Activated T-helper 1 cell treated with anti-CD3 and anti-CD28 coated beads, Interleukin-12 subunit alpha, Interleukin-12 subunit beta, Interleukin-2, Interleukin-4 antibody, amounts not matched to agents 30 ng/mL and 10 ng/mL and 1 ng/mL, durations not matched to agents 14 hours and 24 hours and 36 hours (primary cell): ENCODE measurements around the gene EP400. TPM values are rescaled to one million over a fixed set of nuclear protein-coding genes. Genes with fewer than 3 reads are reported as not detected.

ENCODE experiments used
- DNase-seq: peaks from one replicate; pipeline ENCODE4 v3.0.0; 2021; ENCODE audit warnings: low spot score
- H3K27ac Mint-ChIP-seq: one replicate; pipeline ENCODE4 v1.8.0; 2021; ENCODE audit warnings: mild to moderate bottlenecking, mixed read lengths
- H3K27me3 Mint-ChIP-seq: one replicate; pipeline ENCODE4 v1.8.0; 2022; ENCODE audit warnings: mild to moderate bottlenecking, moderate library complexity, mixed read lengths; ENCODE audit not compliant: insufficient read depth
- H3K36me3 Mint-ChIP-seq: one replicate; pipeline ENCODE4 v1.8.0; 2021; ENCODE audit warnings: low read depth, mixed read lengths
- H3K4me1 Mint-ChIP-seq: one replicate; pipeline ENCODE4 v1.8.0; 2021; ENCODE audit warnings: low read depth, mixed read lengths
- H3K4me3 Mint-ChIP-seq: one replicate; pipeline ENCODE4 v1.8.0; 2021; ENCODE audit warnings: mild to moderate bottlenecking, moderate library complexity, mixed read lengths
- H3K9me3 Mint-ChIP-seq: one replicate; pipeline ENCODE4 v1.8.0; 2021; ENCODE audit warnings: mixed read lengths
- intact Hi-C: fragments of 100-400 bp; cut with micrococcal nuclease; formaldehyde crosslinking; loops from one replicate; pipeline ENCODE4 v1.15.1; 2024
- total RNA-seq: library from RNA; stranded (reverse); gene quantifications from 2 replicates; pipeline ENCODE4 v1.2.3, GENCODE V29; 2022

The EP400 gene
- total RNA-seq, 1 donor from 2014 or later, result 66.6 TPM

DNA sequence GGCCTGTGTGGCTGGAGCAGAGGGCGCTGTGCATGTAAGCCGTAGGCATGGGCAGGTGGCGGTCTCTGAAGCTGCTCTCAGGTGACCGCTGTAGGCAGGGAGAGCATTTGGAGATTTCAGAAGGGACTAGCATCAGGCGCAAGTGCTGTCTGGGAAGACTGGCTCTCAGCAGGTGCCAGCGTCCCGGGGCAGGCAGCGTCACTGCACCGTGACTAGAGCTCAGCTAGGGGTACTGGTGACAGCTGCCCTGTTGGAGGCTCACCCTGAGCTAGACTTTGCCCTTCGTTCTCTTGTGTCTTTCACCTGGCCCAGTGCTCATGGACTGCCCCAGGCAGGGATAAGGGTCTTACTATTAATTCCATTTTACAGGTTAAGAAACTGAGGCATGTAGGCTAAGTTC, 115.5 kb downstream of the EP400 start:
- Mint-ChIP-seq H3K27me3 (no peaks in the 10 kb centered on the region), H3K4me1 (peaks cover 16% of the 10 kb centered on the region), H3K36me3 (peaks cover 45% of the 10 kb centered on the region), H3K4me3 (no peak overlapping the region), H3K9me3 (no peaks in the 10 kb centered on the region), H3K27ac (no peak overlapping the region)
- no peak for DNase-seq
- intact Hi-C loops, result no loop called here

DNA sequence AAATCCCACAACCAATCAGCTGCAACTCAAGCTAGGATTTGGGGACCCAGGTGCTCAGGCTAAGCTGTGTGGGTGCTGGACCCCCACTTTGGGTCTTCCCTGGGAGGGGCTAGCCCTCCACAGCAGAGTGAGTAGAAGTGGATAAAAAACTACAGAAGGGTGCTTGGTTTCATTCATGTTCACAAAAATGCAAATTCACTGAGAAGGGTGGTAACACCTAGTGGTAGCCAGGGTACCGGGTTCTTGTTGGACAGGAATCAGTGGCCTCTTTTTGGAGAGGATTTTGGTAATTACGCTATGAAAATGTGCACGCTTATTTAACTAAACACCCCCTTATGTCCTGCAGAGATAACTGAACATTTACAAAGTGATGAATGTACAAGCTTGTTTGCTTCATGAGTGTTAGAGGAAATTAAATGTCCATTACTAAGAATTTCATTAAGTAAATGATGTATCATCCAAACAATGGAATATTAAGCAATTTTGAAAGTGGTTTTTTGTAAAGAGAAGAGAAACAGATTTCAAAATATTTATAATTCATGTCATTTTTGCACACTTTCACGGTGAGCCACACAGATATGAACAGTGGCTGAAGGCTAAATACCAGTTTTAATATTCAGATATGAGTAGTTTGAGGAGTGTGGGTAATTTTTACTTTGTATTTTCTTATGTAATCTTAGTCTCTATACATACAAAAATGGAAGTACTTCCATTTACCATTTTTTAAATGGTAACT, 116.0 kb downstream of the EP400 start:
- Mint-ChIP-seq H3K27ac (peak overlapping the region; percentile 71), H3K4me1 (peaks cover 16% of the 10 kb centered on the region), H3K36me3 (peaks cover 46% of the 10 kb centered on the region), H3K27me3 (no peaks in the 10 kb centered on the region), H3K4me3 (peak overlapping the region; percentile 73), H3K9me3 (no peaks in the 10 kb centered on the region)
- no peak for DNase-seq
- intact Hi-C loops, result no loop called here

DNA sequence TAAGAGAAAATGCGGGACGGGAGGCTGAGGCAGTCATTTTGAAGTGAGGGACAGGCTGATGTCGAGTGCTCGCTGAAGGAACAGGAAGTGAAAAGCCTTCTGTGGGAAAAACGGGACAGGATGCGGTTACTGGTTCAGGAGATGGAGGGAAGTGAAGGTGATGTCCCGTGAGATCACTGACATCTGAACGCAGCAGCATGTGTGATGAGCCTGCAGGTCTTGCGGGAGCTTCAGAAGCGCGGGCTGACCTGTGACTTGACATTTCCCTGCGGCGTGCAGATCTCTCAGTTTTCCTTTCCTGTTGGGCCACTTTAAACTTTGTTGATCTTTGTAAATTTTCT, 116.6 kb downstream of the EP400 start:
- H3K27ac Mint-ChIP-seq, result peak overlapping the region; percentile 71
- H3K9me3 Mint-ChIP-seq, result no peaks in the 10 kb centered on the region
- H3K4me3 Mint-ChIP-seq, result peak overlapping the region; percentile 73
- H3K4me1 Mint-ChIP-seq, result peaks cover 18% of the 10 kb centered on the region
- H3K27me3 Mint-ChIP-seq, result no peaks in the 10 kb centered on the region
- intact Hi-C loops, result no loop called here
- DNase-seq, result peak; percentile 44
- peaks cover 46% of the 10 kb centered on the region for H3K36me3 Mint-ChIP-seq

DNA sequence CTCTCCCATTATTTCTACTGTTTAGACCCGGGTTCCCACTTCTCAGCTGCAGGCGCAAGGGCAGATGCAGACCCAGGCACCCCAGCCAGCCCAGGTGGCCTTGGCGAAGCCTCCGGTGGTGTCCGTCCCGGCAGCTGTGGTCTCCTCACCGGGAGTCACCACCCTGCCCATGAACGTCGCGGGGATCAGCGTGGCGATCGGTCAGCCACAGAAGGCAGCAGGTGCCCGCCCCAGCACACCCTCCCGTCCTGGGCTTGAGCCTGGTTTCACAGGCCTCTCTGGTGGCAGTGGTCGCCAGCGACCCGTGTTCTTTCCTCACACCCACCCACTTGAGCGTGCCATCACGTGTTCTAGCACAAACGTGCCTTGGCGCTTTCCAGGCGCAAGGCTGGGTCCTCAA, 117.0 kb downstream of the EP400 start:
- peak overlapping the region; percentile 73 for H3K4me3 Mint-ChIP-seq

DNA sequence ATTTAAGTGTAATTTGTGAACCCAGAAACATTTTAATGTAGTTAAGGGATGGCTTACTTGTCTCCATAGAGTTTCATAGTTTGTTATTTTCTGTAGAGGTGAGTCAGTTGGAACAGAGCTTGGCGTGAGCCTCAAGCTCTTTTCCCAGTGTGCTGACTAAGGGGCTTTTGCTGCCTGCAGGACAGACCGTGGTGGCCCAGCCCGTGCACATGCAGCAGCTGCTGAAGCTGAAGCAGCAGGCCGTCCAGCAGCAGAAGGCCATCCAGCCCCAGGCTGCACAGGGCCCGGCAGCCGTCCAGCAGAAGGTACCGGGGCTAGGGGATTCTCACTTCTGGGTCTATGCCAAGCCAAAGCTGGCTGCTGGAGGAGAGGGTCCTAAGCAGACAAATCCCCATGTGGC, 117.4 kb downstream of the EP400 start:
- Mint-ChIP-seq H3K27me3 (no peaks in the 10 kb centered on the region), H3K4me1 (peaks cover 23% of the 10 kb centered on the region), H3K36me3 (peaks cover 52% of the 10 kb centered on the region), H3K4me3 (no peak overlapping the region), H3K9me3 (no peaks in the 10 kb centered on the region), H3K27ac (no peak overlapping the region)
- DNase-seq, result no peak
- intact Hi-C loops, result no loop called here

More for the DNA sequence above, 117.0 kb downstream of the EP400 start:
- DNase-seq, result no peak
- no peak overlapping the region for H3K27ac Mint-ChIP-seq
- peaks cover 49% of the 10 kb centered on the region for H3K36me3 Mint-ChIP-seq
- no peaks in the 10 kb centered on the region for H3K9me3 Mint-ChIP-seq
- peaks cover 23% of the 10 kb centered on the region for H3K4me1 Mint-ChIP-seq
- intact Hi-C loops, result no loop called here
- H3K27me3 Mint-ChIP-seq, result no peaks in the 10 kb centered on the region

DNA sequence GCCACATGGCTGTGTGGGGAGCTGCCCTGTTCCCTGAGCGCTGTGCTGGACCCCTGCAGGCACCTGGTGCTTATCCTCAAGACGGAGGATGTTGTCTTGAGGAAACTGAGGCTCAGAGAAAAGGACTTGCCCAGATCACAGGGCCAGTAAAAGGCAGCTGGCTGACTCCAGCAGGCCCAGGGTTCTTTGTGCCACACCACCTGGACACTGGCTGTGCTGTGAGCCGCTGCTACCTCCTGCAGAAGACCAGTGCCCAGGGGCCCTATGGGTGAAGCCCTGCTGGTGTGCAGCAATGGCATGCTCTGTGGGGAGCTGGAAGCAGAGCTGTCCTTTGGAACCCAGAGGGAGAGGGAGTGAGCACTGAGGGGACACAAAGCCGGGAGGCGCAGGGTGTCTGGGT, 118.5 kb downstream of the EP400 start:
- H3K27me3 Mint-ChIP-seq, result no peaks in the 10 kb centered on the region
- no peak overlapping the region for H3K4me3 Mint-ChIP-seq
- H3K9me3 Mint-ChIP-seq, result no peaks in the 10 kb centered on the region
- H3K27ac Mint-ChIP-seq, result no peak overlapping the region
- DNase-seq, result no peak
- intact Hi-C loops, result no loop called here
- H3K4me1 Mint-ChIP-seq, result peaks cover 23% of the 10 kb centered on the region
- peaks cover 48% of the 10 kb centered on the region for H3K36me3 Mint-ChIP-seq

DNA sequence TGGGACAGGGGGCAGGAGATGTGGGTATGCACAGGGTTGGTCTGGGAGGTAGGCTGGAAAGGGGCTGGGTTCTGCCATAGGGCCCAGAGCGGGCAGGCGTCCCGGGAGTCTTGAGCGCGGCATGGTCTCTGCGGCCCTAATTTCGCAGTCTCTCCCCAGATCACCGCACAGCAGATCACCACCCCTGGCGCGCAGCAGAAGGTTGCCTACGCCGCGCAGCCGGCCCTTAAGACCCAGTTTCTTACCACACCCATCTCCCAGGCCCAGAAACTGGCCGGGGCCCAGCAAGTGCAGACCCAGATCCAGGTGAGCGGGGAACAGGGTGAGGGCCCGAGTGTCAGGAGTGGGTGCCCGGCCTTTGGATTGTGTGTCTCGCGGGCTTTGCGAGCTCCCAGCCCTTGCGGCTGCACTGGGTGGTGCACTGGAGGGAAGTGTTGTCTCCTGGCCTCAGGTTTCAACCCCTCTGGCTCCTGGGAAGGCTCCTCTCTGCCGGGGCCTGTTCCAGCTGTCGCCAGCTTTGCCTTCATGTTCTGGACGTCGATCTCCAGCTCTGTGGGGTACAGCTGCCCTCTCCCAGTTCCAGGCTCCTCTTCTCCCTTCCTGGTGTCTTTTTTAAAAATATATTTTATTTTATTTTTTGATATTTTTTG, 119.7 kb downstream of the EP400 start:
- peaks cover 44% of the 10 kb centered on the region for H3K36me3 Mint-ChIP-seq
- DNase-seq, result no peak
- intact Hi-C loops, result no loop called here
- H3K27ac Mint-ChIP-seq, result no peak overlapping the region
- no peaks in the 10 kb centered on the region for H3K27me3 Mint-ChIP-seq
- no peak overlapping the region for H3K4me3 Mint-ChIP-seq
- peaks cover 23% of the 10 kb centered on the region for H3K4me1 Mint-ChIP-seq
- no peaks in the 10 kb centered on the region for H3K9me3 Mint-ChIP-seq

DNA sequence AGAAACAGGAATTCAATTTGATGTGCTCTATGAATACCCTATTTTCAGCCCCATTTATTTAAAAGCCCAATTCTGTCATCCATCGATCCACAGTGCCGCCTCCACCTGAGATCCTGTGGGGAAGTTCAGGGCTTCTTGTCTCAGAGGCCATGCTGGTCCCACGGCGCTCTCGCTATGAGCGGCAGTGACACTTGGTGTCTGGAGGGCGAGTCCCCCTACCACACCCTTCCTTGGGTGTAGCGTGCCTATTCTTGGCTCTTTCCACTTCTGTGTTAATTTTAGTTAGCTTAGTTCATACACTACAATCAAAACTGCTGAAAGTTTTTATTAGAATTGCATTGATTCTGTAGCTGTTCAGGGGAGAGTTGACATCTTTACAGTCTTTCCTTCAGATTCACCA, 120.6 kb downstream of the EP400 start:
- peak overlapping the region; percentile 29 for H3K27ac Mint-ChIP-seq
- intact Hi-C loops, result no loop called here
- peaks cover 42% of the 10 kb centered on the region for H3K36me3 Mint-ChIP-seq
- no peaks in the 10 kb centered on the region for H3K9me3 Mint-ChIP-seq
- H3K4me3 Mint-ChIP-seq, result no peak overlapping the region
- H3K27me3 Mint-ChIP-seq, result no peaks in the 10 kb centered on the region
- H3K4me1 Mint-ChIP-seq, result peaks cover 23% of the 10 kb centered on the region
- no peak for DNase-seq

DNA sequence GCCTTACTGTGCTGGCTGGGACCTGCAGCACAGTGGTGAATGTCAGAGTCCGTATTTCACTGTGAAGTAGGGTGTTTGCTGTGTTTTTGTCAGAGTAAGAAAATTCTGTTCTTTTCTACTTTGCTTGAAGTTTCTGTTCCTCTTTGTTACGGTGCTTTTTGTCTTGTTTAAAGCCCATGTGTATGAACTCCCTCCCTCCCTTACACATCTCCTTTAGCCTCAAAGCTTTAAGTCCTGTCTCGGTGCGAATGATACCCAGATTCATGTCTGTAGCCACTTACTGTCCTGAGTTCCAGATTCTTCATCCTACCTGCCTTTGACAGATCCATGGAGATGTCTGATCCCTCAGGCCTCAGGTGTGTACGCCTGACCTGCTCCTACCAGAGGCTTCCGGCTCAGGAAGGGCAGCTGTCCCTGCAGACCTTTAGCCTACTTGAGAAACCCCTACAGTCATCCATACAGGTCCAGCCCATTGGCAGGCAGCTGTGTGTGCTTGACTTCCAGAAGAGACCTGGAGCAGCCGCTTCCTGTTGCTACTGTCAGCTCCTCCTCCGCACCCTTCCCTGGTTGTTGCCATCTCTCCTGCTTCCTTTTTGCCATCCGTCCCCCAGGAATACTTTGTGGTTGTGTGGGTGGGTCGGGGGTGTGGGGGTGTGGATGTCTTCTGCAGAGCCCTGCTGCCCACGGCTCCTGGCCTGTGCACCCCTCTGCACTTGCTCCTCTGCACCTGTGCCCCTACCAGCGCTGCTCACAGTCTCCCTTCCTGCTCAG, 121.5 kb downstream of the EP400 start:
- Mint-ChIP-seq H3K4me3 (no peak overlapping the region), H3K36me3 (peaks cover 45% of the 10 kb centered on the region)

DNA sequence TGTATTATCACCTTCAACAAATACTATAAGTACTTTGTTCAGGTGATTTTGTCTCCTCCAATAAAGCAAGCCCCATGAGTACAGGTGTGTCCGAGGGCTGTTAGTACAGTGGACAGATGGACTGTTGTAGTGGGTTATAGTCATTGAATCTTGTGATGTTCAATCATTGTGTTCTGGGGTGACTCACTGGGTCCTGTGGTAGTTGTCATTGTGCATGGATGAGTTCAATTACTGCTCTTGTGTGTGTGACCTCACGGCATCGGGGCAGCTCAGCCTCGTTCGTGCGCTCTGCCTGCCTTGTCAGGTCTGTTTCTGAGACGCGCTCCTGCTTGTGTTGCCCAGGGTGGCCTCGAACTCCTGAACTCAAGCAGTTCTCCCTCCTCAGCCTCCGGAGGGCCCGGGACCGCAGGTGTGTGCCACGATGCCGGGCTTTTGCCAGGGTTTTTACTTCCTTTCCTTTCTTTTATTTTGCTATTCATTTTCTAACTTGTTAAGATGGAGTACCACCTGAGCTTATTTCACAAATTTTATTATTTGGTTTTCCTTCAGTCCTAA, 122.2 kb downstream of the EP400 start:
- Mint-ChIP-seq H3K4me1 (peaks cover 10% of the 10 kb centered on the region), H3K27me3 (no peaks in the 10 kb centered on the region), H3K36me3 (peaks cover 40% of the 10 kb centered on the region), H3K27ac (no peak overlapping the region), H3K9me3 (no peaks in the 10 kb centered on the region), H3K4me3 (no peak overlapping the region)
- intact Hi-C loops, result no loop called here
- no peak for DNase-seq

More for the DNA sequence above, 121.5 kb downstream of the EP400 start:
- no peak for DNase-seq
- Mint-ChIP-seq H3K27ac (no peak overlapping the region), H3K27me3 (no peaks in the 10 kb centered on the region), H3K4me1 (peaks cover 16% of the 10 kb centered on the region), H3K9me3 (no peaks in the 10 kb centered on the region)
- intact Hi-C loops, result no loop called here

DNA sequence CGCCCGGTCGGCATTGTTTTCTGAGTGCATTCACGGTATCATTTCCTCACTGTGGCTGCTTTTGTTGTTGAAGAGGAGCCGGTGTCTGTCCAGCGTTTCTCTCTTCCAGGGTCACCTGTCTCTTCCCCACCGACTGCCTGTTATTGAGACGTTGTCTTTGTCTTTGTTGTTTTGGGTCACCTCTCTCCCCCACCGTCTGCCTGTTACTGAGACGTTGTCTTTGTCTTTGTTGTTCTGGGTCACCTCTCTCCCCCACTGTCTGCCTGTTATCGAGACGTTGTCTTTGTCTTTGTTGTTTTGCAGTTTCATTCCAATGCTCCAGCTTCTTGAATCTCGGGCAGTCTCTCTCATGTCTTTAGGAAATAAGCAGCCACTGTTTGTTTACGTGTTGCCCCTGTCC, 124.5 kb downstream of the EP400 start:
- intact Hi-C loops, result no loop called here
- no peak overlapping the region for H3K27ac Mint-ChIP-seq
- H3K4me1 Mint-ChIP-seq, result peaks cover 7% of the 10 kb centered on the region
- H3K9me3 Mint-ChIP-seq, result no peaks in the 10 kb centered on the region
- no peak for DNase-seq
- peaks cover 40% of the 10 kb centered on the region for H3K36me3 Mint-ChIP-seq
- H3K27me3 Mint-ChIP-seq, result no peaks in the 10 kb centered on the region
- no peak overlapping the region for H3K4me3 Mint-ChIP-seq

DNA sequence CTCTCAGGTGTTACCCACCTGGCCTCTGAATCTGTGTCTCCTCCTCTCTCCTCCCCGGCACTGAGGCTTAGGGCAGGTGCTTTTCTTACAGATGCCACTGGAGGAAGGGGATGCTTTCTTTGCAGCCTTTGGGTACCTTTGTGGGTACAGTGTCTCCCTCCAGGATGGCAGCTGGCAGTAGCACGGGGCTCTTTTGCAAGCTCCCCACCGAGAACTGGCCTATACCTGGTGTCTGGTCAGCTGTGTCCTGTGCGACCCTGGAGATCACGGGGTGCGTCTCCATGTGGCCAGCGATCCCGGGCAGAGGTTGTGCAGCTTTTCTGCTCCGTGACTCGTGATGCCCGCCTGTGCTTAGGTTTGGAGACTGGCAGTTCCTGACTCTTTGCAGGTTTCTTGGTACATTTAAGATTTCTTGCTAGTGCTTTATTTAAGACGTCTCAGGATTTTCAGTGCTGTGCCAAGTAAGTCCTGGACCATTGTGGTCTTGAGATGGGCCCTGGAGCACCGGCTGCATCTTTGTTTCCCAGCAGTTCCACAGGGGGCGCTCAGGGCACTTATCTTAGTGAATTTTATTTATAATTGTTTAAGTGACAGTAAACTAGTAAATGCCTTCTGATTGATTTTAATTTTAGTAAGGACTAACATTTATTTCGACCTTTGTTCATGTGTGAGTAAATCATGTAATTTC, 125.4 kb downstream of the EP400 start:
- Mint-ChIP-seq H3K9me3 (no peaks in the 10 kb centered on the region), H3K4me3 (no peak overlapping the region), H3K27me3 (no peaks in the 10 kb centered on the region)

More for the DNA sequence above, 125.4 kb downstream of the EP400 start:
- peak overlapping the region; percentile 23 for H3K27ac Mint-ChIP-seq
- peaks cover 7% of the 10 kb centered on the region for H3K4me1 Mint-ChIP-seq
- intact Hi-C loops, result no loop called here
- peaks cover 40% of the 10 kb centered on the region for H3K36me3 Mint-ChIP-seq
- no peak for DNase-seq
